ENCODE data around the gene PHYH.
"Not testable (repeated sequence)": the region's sequence is repeated elsewhere in the genome, so short reads cannot be mapped to it uniquely, and the experiment has no call there.

The PHYH gene

DNA sequence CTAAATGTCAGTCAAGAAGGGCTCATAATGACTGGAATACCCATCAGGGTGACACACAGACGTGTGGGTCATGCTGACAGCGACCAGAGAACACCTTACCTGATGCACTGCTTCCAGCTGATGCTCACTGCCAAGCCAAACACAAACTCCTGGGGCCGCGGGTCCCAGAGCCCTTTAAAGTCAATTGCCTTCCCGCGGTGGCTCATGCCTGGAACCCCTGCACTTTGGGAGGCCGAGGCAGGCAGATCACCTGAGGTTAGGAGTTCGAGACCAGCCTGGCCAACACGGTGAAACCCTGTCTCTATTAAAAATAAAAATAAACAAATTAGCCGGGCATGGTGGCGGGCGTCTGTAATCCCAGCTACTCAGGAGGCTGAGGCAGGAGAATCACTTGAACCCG, 65.1 kb downstream of the PHYH start:
- H3K36me3 ChIP-seq (ENCODE audit: control insufficient read depth, insufficient read depth, low read length); H3K27me3 ChIP-seq (ENCODE audit: control insufficient read depth, insufficient read depth, low read length); H3K4me3 ChIP-seq (ENCODE audit: low read depth, low read length); H3K9ac ChIP-seq (ENCODE audit: low read depth, low read length); H3K4me1 ChIP-seq (ENCODE audit: control insufficient read depth, insufficient read depth, low read length); H3K9me3 ChIP-seq (ENCODE audit: control insufficient read depth, insufficient read depth, low read length): not testable (repeated sequence)

GRCh38 chr10:13234172-13234571, 65.7 kb downstream of the PHYH start, which contains the start of gene UCMA:
TSS of gene UCMA (minus strand) at chr10:13234374. CDS start at chr10:13234258, 116 bp downstream.
- Histone ChIP-seq H3K9ac (ENCODE audit: low read depth, low read length) (no peak within 1 kb of the TSS), H3K9me3 (ENCODE audit: control insufficient read depth, insufficient read depth, low read length) (no peaks in the 10 kb centered on the region), H3K36me3 (ENCODE audit: control insufficient read depth, insufficient read depth, low read length) (no peaks in the 10 kb centered on the region), H3K4me3 (ENCODE audit: low read depth, low read length) (no peak within 1 kb of the TSS), H3K4me1 (ENCODE audit: control insufficient read depth, insufficient read depth, low read length) (peaks cover 8% of the 10 kb centered on the region), H3K27me3 (ENCODE audit: control insufficient read depth, insufficient read depth, low read length) (no peaks in the 10 kb centered on the region)

DNA sequence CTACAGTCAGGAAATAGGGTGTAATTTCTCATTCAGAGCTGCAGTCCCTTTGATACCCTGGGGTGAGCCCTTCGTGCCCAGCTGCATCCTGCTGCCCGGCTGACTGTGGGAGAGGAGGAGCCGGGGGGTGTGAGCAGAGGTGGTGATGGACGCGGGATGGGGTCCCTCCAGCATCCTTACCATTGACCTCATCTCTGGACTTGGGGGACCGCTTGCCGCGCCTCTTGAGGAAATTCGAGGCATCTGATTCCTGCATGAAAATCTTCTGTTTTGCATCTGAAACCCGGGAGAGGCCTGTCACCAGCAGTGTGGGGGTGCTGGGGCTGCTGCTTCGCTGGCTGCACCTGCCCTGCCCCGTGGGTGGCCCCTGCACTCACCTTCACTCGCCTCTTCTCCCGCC, 66.5 kb downstream of the PHYH start:
- H3K9me3 ChIP-seq (ENCODE audit: control insufficient read depth, insufficient read depth, low read length) = no peaks in the 10 kb centered on the region
- H3K27me3 ChIP-seq (ENCODE audit: control insufficient read depth, insufficient read depth, low read length) = no peaks in the 10 kb centered on the region
- no peak overlapping the region for H3K4me3 ChIP-seq (ENCODE audit: low read depth, low read length)
- H3K36me3 ChIP-seq (ENCODE audit: control insufficient read depth, insufficient read depth, low read length) = no peaks in the 10 kb centered on the region
- peaks cover 8% of the 10 kb centered on the region for H3K4me1 ChIP-seq (ENCODE audit: control insufficient read depth, insufficient read depth, low read length)
- no peak overlapping the region for H3K9ac ChIP-seq (ENCODE audit: low read depth, low read length)

GRCh38 chr10:13231808-13232207, 68.1 kb downstream of the PHYH start:
- no peak overlapping the region for H3K4me3 ChIP-seq (ENCODE audit: low read depth, low read length)
- no peaks in the 10 kb centered on the region for H3K36me3 ChIP-seq (ENCODE audit: control insufficient read depth, insufficient read depth, low read length)

DNA sequence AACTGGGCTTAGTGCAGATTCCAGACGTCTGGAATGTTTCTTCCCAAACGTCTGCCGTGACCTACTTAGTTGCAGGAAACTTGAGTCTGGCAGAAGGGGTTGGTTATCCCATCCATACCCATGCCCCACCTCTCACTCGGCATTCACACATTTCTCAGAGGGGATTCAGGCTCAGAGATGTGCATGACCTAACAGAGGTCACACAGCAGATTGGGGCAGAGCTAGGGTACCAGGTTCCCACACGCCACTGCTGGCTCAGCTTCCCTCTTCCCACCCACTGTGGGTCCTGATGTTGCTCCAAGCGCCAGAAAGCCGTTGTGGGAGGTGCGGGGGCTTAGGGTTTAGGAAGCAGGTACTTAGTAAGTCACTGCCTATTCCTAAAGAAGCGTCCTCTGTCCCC, 68.7 kb downstream of the PHYH start:
- peaks cover 8% of the 10 kb centered on the region for H3K4me1 ChIP-seq (ENCODE audit: control insufficient read depth, insufficient read depth, low read length)
- H3K36me3 ChIP-seq (ENCODE audit: control insufficient read depth, insufficient read depth, low read length) = no peaks in the 10 kb centered on the region
- no peak overlapping the region for H3K4me3 ChIP-seq (ENCODE audit: low read depth, low read length)
- no peaks in the 10 kb centered on the region for H3K27me3 ChIP-seq (ENCODE audit: control insufficient read depth, insufficient read depth, low read length)
- H3K9me3 ChIP-seq (ENCODE audit: control insufficient read depth, insufficient read depth, low read length) = no peaks in the 10 kb centered on the region
- no peak overlapping the region for H3K9ac ChIP-seq (ENCODE audit: low read depth, low read length)

More at GRCh38 chr10:13231808-13232207, 68.1 kb downstream of the PHYH start:
- H3K9me3 ChIP-seq (ENCODE audit: control insufficient read depth, insufficient read depth, low read length) = no peaks in the 10 kb centered on the region
- H3K9ac ChIP-seq (ENCODE audit: low read depth, low read length) = no peak overlapping the region
- H3K4me1 ChIP-seq (ENCODE audit: control insufficient read depth, insufficient read depth, low read length) = peaks cover 8% of the 10 kb centered on the region
- H3K27me3 ChIP-seq (ENCODE audit: control insufficient read depth, insufficient read depth, low read length) = no peaks in the 10 kb centered on the region

Data from iPS-15b (cell line).